Panc1 (cell line): ENCODE data around the gene ZKSCAN5.

Experiments used
- CTCF ChIP-seq: fragments of 450-650 bp; IDR thresholded peaks from 2 replicates; pipeline ENCODE4 v1.5.1; 2017; ENCODE audit warnings: mild to moderate bottlenecking
- POLR2AphosphoS5 ChIP-seq: IDR thresholded peaks from 2 replicates; pipeline ENCODE4 v1.6.1; 2012; ENCODE audit warnings: mild to moderate bottlenecking, low read depth, low read length, moderate library complexity
- REST ChIP-seq, 2 experiments: IDR thresholded peaks; 2 replicates each; pipeline ENCODE4 v1.6.1; 2011 to 2012; ENCODE audit warnings: low read depth in 2 of 2, control low read depth in 1 of 2, low read length in 1 of 2, mild to moderate bottlenecking in 1 of 2, moderate library complexity in 1 of 2; ENCODE audit not compliant: insufficient read depth in 1 of 2
- SIN3A ChIP-seq: IDR thresholded peaks from 2 replicates; pipeline ENCODE4 v1.6.1; 2012; ENCODE audit warnings: low read depth, mild to moderate bottlenecking, low read length, moderate library complexity, borderline replicate concordance; ENCODE audit not compliant: insufficient read depth
- TCF7L2 ChIP-seq: IDR thresholded peaks from 2 replicates; pipeline ENCODE4 v1.6.1; 2011; ENCODE audit warnings: mild to moderate bottlenecking, low read depth, low read length, inconsistent platforms

GRCh38 chr7:99557940-99558305 is 53.5 kb downstream of the ZKSCAN5 start:
- TF ChIP-seq SIN3A: no peak
- no peak for TF ChIP-seq CTCF
- no peak for TF ChIP-seq POLR2AphosphoS5
- no peak for TF ChIP-seq REST (IDR thresholded peaks at IDR 0.05; ENCODE audit: insufficient read depth in 1 of 2, low read depth in 2 of 2, low read length in 1 of 2)
- no peak for TF ChIP-seq TCF7L2
